PFSK-1 (cell line): ENCODE results near the gene GSDME.

Experiments used
- FOXP2 ChIP-seq: optimal IDR thresholded peaks from 2 replicates; pipeline ENCODE3; 2011; ENCODE audit warnings: borderline replicate concordance, control low read depth, inconsistent platforms; ENCODE audit not compliant: insufficient read depth; ENCODE audit errors: extremely low read length, extremely low read depth
- POLR2AphosphoS5 ChIP-seq: IDR thresholded peaks from 2 replicates; pipeline ENCODE4 v1.6.1; 2012; ENCODE audit warnings: low read depth, mild to moderate bottlenecking, control low read depth, low read length, moderate library complexity
- REST ChIP-seq, 2 experiments: IDR thresholded peaks; 2 replicates each; pipeline versions ENCODE4 v1.6.1 to v1.8.0; 2011 to 2012; ENCODE audit warnings: low read depth in 2 of 2, low read length in 2 of 2, control low read depth in 1 of 2, inconsistent platforms in 1 of 2, mild to moderate bottlenecking in 1 of 2, moderate library complexity in 1 of 2; ENCODE audit not compliant: insufficient read depth in 1 of 2
- SIN3A ChIP-seq: IDR thresholded peaks from 2 replicates; pipeline ENCODE4 v1.6.1; 2012; ENCODE audit warnings: mild to moderate bottlenecking, low read length, moderate library complexity, borderline replicate concordance; ENCODE audit not compliant: insufficient read depth
- TAF1 ChIP-seq: IDR thresholded peaks from 2 replicates; pipeline ENCODE4 v1.6.1; 2012; ENCODE audit warnings: low read length, control low read depth, borderline replicate concordance; ENCODE audit not compliant: insufficient read depth

GSDME gene

GRCh38 chr7:24786306-24786705 lies 29.0 kb upstream of the GSDME start:
- TF ChIP-seq SIN3A = no peak
- no peak for TF ChIP-seq TAF1
- no peak for TF ChIP-seq FOXP2
- TF ChIP-seq REST (IDR thresholded peaks at IDR 0.05; ENCODE audit: insufficient read depth in 1 of 2, low read depth in 2 of 2, low read length in 2 of 2) = no peak

- no peak for TF ChIP-seq SIN3A
- no peak for TF ChIP-seq REST (IDR thresholded peaks at IDR 0.05; ENCODE audit: insufficient read depth in 1 of 2, low read depth in 2 of 2, low read length in 2 of 2)
- TF ChIP-seq FOXP2 = no peak
- TF ChIP-seq POLR2AphosphoS5 = no peak
- no peak for TF ChIP-seq TAF1
Observed at GRCh38 chr7:24784277-24784676, 27.0 kb upstream of the GSDME start.

- no peak for TF ChIP-seq SIN3A
- TF ChIP-seq POLR2AphosphoS5 = no peak
Observed at GRCh38 chr7:24783698-24784097, 26.4 kb upstream of the GSDME start.

- no peak for TF ChIP-seq TAF1
- TF ChIP-seq FOXP2 = no peak
Observed at GRCh38 chr7:24781106-24781505, 23.8 kb upstream of the GSDME start.

GRCh38 chr7:24779283-24779655 lies 22.0 kb upstream of the GSDME start:
- TF ChIP-seq REST (IDR thresholded peaks at IDR 0.05; ENCODE audit: insufficient read depth in 1 of 2, low read depth in 2 of 2, low read length in 2 of 2) (no peak), SIN3A (no peak), TAF1 (no peak), POLR2AphosphoS5 (no peak), FOXP2 (no peak)

- no peak for TF ChIP-seq REST (IDR thresholded peaks at IDR 0.05; ENCODE audit: insufficient read depth in 1 of 2, low read depth in 2 of 2, low read length in 2 of 2)
Observed at GRCh38 chr7:24778543-24779282, 21.4 kb upstream of the GSDME start.
